MCF 10A (cell line): ENCODE data around the gene PLCB1. TPM values are rescaled to one million over a fixed set of nuclear protein-coding genes. Genes with fewer than 3 reads are reported as not detected.
A peak's percentile ranks its signal among the peaks of the same experiment; 100 is the strongest.

Source experiments
- BruUV-seq: library from RNA; stranded (reverse); fragments of 400-500 nt; replicated peaks from 2 replicates; lab custom pipeline; 2021; lab: Mats Ljungman, UMichigan
- CTCF ChIA-PET: fragments of 300-600 bp; sonication (Branson Sonifier 250); formaldehyde crosslinking; extraction: SDS; loops from one replicate; lab custom pipeline; 2021; ENCODE audit warnings: antibody characterized with exemption, inconsistent platforms; lab: Yijun Ruan, JAX
- POLR2A ChIA-PET: fragments of 300-600, 350-650 bp; sonication (Branson Sonifier 250); formaldehyde crosslinking; extraction: SDS; loops from one replicate; lab custom pipeline; 2020; ENCODE audit warnings: antibody characterized with exemption, inconsistent platforms; lab: Yijun Ruan, JAX
- DNase-seq: peaks from one replicate; pipeline ENCODE4 v3.0.0-alpha.2; 2018; ENCODE audit not compliant: unreplicated experiment
- H3K27ac Mint-ChIP-seq: one replicate; pipeline ENCODE4 v1.8.0; 2022; ENCODE audit warnings: mild to moderate bottlenecking, low read depth, mixed read lengths; ENCODE audit not compliant: unreplicated experiment
- H3K27me3 Mint-ChIP-seq: one replicate; pipeline ENCODE4 v1.8.0; 2022; ENCODE audit warnings: mixed read lengths; ENCODE audit not compliant: insufficient read depth, unreplicated experiment
- H3K36me3 Mint-ChIP-seq: one replicate; pipeline ENCODE4 v1.8.0; 2022; ENCODE audit warnings: mild to moderate bottlenecking, moderate library complexity, mixed read lengths; ENCODE audit not compliant: insufficient read depth, unreplicated experiment
- H3K4me1 Mint-ChIP-seq: one replicate; pipeline ENCODE4 v1.8.0; 2022; ENCODE audit warnings: mixed read lengths; ENCODE audit not compliant: insufficient read depth, unreplicated experiment
- H3K4me3 Mint-ChIP-seq: one replicate; pipeline ENCODE4 v1.8.0; 2022; ENCODE audit warnings: mild to moderate bottlenecking, moderate library complexity, mixed read lengths; ENCODE audit not compliant: unreplicated experiment
- H3K9me3 Mint-ChIP-seq: one replicate; pipeline ENCODE4 v1.8.0; 2022; ENCODE audit warnings: mixed read lengths; ENCODE audit not compliant: unreplicated experiment
- CTCF ChIP-seq: fragments of 200-600 bp; IDR thresholded peaks from one replicate; pipeline ENCODE4 v1.8.0; 2022; ENCODE audit warnings: antibody characterized with exemption, mild to moderate bottlenecking; ENCODE audit not compliant: unreplicated experiment
- intact Hi-C: fragments of 100-400 bp; cut with micrococcal nuclease; formaldehyde crosslinking; loops from 2 replicates; pipeline ENCODE4 v1.14.1; 2022
- total RNA-seq: library from RNA; stranded (reverse); gene quantifications from 2 replicates; pipeline ENCODE4 v1.2.3, GENCODE V29; 2022

Gene PLCB1
- total RNA-seq, 1 experiment from 2014 or later: 5.9 TPM

- CTCF ChIA-PET: interaction anchor here (1.5 to 1.6 kb wide), 2 partner anchors 10 to 472 kb away, joined by 5 read pairs; no protein-coding TSS in a partner anchor
Measured at GRCh38 chr20:8250539-8251200, 118.6 kb downstream of the PLCB1 start.

GRCh38 chr20:8251201-8251575 is 119.1 kb downstream of the PLCB1 start:
- ChIA-PET POLR2A (no interaction called here), CTCF (interaction anchor here (1.6 kb wide), 1 partner anchor 10 kb away, joined by 5 read pairs; no protein-coding TSS in a partner anchor)
- TF ChIP-seq CTCF: no peak
- no peak for DNase-seq
- intact Hi-C loops: no loop called here
- Mint-ChIP-seq H3K27ac (no peak overlapping the region), H3K4me1 (peaks cover 11% of the 10 kb centered on the region), H3K27me3 (no peaks in the 10 kb centered on the region), H3K4me3 (no peak overlapping the region), H3K9me3 (no peaks in the 10 kb centered on the region), H3K36me3 (no peaks in the 10 kb centered on the region)
- BruUV-seq: no TSS peak

More at GRCh38 chr20:8250539-8251200, 118.6 kb downstream of the PLCB1 start:
- Mint-ChIP-seq H3K4me1 (peaks cover 11% of the 10 kb centered on the region), H3K4me3 (no peak overlapping the region), H3K9me3 (no peaks in the 10 kb centered on the region), H3K27ac (no peak overlapping the region), H3K36me3 (no peaks in the 10 kb centered on the region), H3K27me3 (no peaks in the 10 kb centered on the region)
- no peak for TF ChIP-seq CTCF
- BruUV-seq: no TSS peak
- POLR2A ChIA-PET: no interaction called here
- intact Hi-C loops: no loop called here
- DNase-seq: no peak

- intact Hi-C loops: no loop called here
Measured at GRCh38 chr20:8254911-8255582, 123.0 kb downstream of the PLCB1 start.

More at GRCh38 chr20:8254911-8255582, 123.0 kb downstream of the PLCB1 start:
- TF ChIP-seq CTCF: no peak
- no TSS peak for BruUV-seq
- no peaks in the 10 kb centered on the region for H3K9me3 Mint-ChIP-seq
- H3K27ac Mint-ChIP-seq: peak overlapping the region; percentile 58
- H3K27me3 Mint-ChIP-seq: no peaks in the 10 kb centered on the region
- POLR2A ChIA-PET: no interaction called here
- H3K36me3 Mint-ChIP-seq: no peaks in the 10 kb centered on the region
- H3K4me1 Mint-ChIP-seq: peaks cover 16% of the 10 kb centered on the region
- CTCF ChIA-PET: interaction anchor here (1.0 kb wide), 1 partner anchor 468 kb away, joined by 3 read pairs; no protein-coding TSS in a partner anchor
- DNase-seq: peak; percentile 8
- no peak overlapping the region for H3K4me3 Mint-ChIP-seq
